GM12865 (cell line): ENCODE results near the gene STAG1.

Experiments used
- DNase-seq: peaks from one replicate; pipeline ENCODE4 v3.0.0; 2010; ENCODE audit warnings: low read depth
- H3K4me3 ChIP-seq: 2 replicates; pipeline ENCODE4 v1.5.1; 2011; ENCODE audit warnings: mild to moderate bottlenecking, low read depth, low read length, control low read depth
- TF ChIP-seq, protein P1 (sequence below): IDR thresholded peaks from 2 replicates; pipeline ENCODE4 v1.5.1; 2011; ENCODE audit warnings: low read length, control low read depth, low read depth, inconsistent platforms; ENCODE audit not compliant: insufficient read depth; ENCODE audit errors: missing control alignments

STAG1 gene

DNA sequence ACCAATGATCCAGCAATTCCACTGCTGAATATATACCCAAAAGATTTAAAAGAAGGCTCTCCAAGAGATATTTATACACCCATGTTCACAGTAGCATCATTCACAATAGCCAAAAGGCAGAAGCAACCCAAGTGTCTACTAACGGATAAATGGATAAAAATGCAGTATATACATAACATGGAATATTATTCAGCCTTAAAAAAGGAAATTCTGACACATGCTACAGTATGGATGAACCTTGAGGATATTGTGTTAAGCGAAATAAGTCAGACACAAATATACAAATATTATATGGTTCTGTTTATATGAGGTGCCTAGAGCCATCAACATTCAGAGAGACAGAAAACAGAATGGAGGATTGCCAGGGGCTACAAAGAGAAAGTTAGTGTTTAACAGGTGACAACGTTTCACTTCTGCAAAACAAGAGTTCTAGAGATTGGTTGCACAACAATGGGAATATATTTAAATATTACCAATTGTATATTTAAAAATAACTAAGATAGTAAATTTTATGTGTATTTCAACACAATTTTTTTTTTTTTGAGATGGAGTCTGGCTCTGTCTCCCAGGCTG lies 69.4 kb downstream of the STAG1 start:
- DNase-seq, result no peak
- TF ChIP-seq, protein P1, sequence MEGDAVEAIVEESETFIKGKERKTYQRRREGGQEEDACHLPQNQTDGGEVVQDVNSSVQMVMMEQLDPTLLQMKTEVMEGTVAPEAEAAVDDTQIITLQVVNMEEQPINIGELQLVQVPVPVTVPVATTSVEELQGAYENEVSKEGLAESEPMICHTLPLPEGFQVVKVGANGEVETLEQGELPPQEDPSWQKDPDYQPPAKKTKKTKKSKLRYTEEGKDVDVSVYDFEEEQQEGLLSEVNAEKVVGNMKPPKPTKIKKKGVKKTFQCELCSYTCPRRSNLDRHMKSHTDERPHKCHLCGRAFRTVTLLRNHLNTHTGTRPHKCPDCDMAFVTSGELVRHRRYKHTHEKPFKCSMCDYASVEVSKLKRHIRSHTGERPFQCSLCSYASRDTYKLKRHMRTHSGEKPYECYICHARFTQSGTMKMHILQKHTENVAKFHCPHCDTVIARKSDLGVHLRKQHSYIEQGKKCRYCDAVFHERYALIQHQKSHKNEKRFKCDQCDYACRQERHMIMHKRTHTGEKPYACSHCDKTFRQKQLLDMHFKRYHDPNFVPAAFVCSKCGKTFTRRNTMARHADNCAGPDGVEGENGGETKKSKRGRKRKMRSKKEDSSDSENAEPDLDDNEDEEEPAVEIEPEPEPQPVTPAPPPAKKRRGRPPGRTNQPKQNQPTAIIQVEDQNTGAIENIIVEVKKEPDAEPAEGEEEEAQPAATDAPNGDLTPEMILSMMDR, result no peak
- no peak overlapping the region for H3K4me3 ChIP-seq

DNA sequence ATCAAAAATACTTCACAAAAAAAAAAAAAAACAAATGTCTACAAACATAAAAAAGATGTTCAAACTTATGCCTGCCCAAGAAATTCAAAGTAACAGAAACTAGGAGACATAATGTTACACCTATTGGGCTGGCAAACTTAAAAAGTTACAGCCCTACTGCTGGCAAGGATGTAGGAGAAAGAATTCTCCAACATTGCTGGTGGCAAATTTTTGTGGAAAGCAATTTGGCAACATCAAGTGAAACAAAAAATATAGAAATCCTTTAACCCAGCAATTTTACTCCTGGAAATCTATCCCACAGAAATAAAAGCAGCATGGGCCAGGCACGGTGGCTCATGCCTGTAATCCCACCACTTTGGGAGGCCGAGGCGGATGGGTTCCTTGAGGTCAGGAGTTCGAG lies 73.2 kb downstream of the STAG1 start:
- TF ChIP-seq, protein P1, result no peak
- no peak overlapping the region for H3K4me3 ChIP-seq
- DNase-seq, result no peak

DNA sequence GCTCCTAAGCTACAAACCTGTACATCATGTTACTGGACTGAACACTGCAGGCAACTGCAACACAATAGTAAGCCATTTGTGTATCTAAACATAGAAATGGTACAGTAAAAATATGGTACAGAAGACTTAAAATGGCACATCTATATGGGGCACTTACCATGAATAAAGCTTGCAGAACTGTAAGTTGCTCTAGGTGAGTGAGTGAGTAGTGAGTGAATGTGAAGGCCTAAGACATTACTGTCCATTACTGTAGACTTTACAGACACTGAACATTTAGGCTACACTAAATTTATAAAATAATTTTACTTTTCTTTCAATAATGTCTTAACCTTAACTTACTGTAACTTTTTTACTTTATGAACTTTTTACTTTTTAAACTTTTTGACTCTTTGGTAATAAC lies 76.2 kb downstream of the STAG1 start:
- TF ChIP-seq, protein P1, result no peak
- no peak for DNase-seq
- H3K4me3 ChIP-seq, result no peak overlapping the region

DNA sequence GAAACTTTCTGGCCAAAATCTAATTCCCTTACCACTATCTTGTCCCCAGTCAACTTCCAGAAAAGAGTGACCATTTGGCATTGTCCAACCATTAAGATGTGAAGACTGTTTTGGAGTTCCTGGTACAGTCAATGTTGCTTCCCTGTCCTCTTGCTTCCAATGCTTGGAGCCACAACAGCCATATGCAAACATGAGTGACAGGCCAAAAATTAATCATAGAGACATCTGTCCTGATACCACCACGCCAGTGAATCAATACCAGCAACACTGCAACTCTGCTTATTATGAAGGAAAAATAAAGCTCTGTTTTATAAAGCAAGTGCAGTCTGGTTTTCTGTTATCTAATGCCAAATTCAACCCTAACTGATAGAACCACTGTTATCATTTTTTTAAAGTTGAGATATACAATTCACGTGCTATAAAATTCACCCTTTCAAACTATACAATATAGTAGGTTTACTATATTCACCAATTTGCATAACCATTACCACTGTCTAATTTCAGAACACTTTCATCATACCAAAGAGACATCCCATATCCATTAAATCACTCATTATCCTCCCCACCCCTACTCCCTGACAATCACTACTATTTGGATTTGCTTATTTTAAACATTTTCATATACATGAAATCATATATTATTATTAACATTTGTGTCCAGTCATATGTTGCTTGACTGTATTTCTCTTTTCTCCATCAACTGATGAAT lies 76.9 kb downstream of the STAG1 start:
- no peak overlapping the region for H3K4me3 ChIP-seq
- TF ChIP-seq, protein P1, result no peak
- DNase-seq, result no peak

DNA sequence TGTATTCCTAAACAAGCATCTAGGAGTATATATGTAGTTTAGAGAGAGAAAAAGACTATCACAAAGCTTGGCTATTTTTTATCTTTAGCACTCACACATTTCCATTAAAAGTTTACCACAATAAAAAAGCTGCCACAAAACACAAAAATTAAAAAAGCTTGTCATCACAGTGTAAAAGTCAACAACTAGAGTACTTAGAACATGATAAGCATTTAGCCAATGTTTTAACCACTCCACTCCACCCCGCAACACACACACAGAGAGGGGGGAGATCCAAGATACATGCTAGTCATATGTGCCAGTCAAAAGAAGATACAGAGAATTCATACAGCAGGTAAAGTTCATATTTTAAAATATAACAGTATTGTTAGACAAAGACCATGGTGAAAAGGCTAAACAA lies 79.7 kb downstream of the STAG1 start:
- no peak for DNase-seq
- H3K4me3 ChIP-seq, result no peak overlapping the region
- TF ChIP-seq, protein P1, result no peak

DNA sequence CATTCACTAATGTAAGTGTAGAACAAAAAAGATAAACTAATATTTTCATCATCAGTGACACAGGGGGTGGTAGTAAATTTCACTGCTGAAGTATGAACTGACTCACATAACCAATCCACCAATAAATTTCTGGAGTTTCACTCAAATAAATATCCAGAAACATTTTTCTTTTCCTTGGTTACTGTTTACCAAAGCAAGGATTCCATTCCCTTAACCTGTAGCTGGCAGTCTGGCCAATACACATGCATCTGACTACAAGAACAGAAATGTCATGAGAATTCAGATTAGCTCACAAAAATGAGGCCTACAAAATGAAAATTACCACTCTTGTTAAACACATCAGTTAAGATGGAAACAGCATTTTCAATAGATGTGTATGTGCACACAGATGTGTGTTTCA lies 80.3 kb downstream of the STAG1 start:
- no peak for DNase-seq
- TF ChIP-seq, protein P1, result no peak
- no peak overlapping the region for H3K4me3 ChIP-seq

DNA sequence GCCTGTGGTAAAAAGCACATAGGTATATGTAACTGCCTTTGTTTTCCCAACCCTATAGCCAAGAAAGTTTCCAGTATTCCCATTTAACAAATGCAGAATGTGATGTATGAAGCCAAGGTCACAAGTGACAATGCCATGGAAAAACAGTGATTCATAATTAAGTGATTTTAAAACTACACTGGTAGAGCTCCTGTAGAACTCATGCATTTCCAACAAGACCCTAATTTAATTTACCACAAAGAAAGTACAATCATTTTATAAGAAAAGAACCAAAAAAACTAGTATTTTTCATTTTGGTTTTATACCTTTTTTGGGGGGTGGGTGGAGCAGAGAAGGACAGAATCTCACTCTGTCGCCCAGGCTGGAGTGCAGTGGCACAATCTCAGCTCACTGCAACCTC lies 82.0 kb downstream of the STAG1 start:
- TF ChIP-seq, protein P1, result no peak
- H3K4me3 ChIP-seq, result no peak overlapping the region
- DNase-seq, result no peak
